Neural progenitor cell (in vitro differentiated cells): Measurements from ENCODE around the gene ARL6IP1. TPM values are rescaled to one million over a fixed set of nuclear protein-coding genes. Genes with fewer than 3 reads are reported as not detected.

ENCODE experiments used
- DNase-seq: peaks from one replicate; pipeline ENCODE4 v3.0.0-alpha.2; 2016; ENCODE audit warnings: low spot score
- H2AFZ ChIP-seq: fragments of 200-600 bp; sonication (generic); replicated peaks from 2 replicates; pipeline ENCODE4 v1.6.1; 2016; ENCODE audit warnings: antibody characterized with exemption
- H3F3A ChIP-seq: fragments of 200-600 bp; sonication (generic); 2 replicates; pipeline ENCODE4 v1.6.1; 2016; ENCODE audit warnings: antibody characterized with exemption, low read depth
- H3K27ac ChIP-seq: fragments of 200-600 bp; sonication (generic); 2 replicates; pipeline ENCODE4 v1.5.1; 2016; ENCODE audit warnings: mild to moderate bottlenecking
- H3K27me3 ChIP-seq: fragments of 200-600 bp; sonication (generic); 2 replicates; pipeline ENCODE4 v1.6.1; 2016; ENCODE audit warnings: mild to moderate bottlenecking, moderate library complexity
- H3K36me3 ChIP-seq: fragments of 200-600 bp; sonication (generic); 2 replicates; pipeline ENCODE4 v1.5.1; 2016
- H3K4me1 ChIP-seq: fragments of 200-600 bp; sonication (generic); 2 replicates; pipeline ENCODE4 v1.6.1; 2016; ENCODE audit warnings: mixed run types
- H3K4me2 ChIP-seq: fragments of 200-600 bp; sonication (generic); 2 replicates; pipeline ENCODE4 v1.6.1; 2016
- H3K4me3 ChIP-seq: fragments of 200-600 bp; sonication (generic); 2 replicates; pipeline ENCODE4 v1.5.1; 2016
- H3K79me2 ChIP-seq: fragments of 200-600 bp; sonication (generic); 2 replicates; pipeline ENCODE4 v1.6.1; 2016; ENCODE audit warnings: low read depth
- H3K9ac ChIP-seq: fragments of 200-600 bp; sonication (generic); 2 replicates; pipeline ENCODE4 v1.6.1; 2016
- H3K9me3 ChIP-seq: fragments of 200-600 bp; sonication (generic); 2 replicates; pipeline ENCODE4 v1.5.1; 2016; ENCODE audit warnings: low read depth
- H4K20me1 ChIP-seq: fragments of 200-600 bp; sonication (generic); 2 replicates; pipeline ENCODE4 v1.6.1; 2016; ENCODE audit warnings: low read depth
- H3K27ac Mint-ChIP-seq: 3 replicates; pipeline ENCODE4 v1.8.0; 2021; ENCODE audit warnings: mixed read lengths
- H3K27me3 Mint-ChIP-seq: 2 replicates; pipeline ENCODE4 v1.8.0; 2022; ENCODE audit warnings: low read depth, mild to moderate bottlenecking, inconsistent platforms, moderate library complexity, mixed read lengths; ENCODE audit not compliant: insufficient read depth
- H3K36me3 Mint-ChIP-seq: 3 replicates; pipeline ENCODE4 v1.8.0; 2021; ENCODE audit warnings: mixed read lengths
- H3K4me1 Mint-ChIP-seq: 3 replicates; pipeline ENCODE4 v1.8.0; 2021; ENCODE audit warnings: mixed read lengths
- H3K4me3 Mint-ChIP-seq: 3 replicates; pipeline ENCODE4 v1.8.0; 2021; ENCODE audit warnings: mild to moderate bottlenecking, moderate library complexity, mixed read lengths
- H3K9me3 Mint-ChIP-seq: 3 replicates; pipeline ENCODE4 v1.8.0; 2020; ENCODE audit warnings: mixed read lengths
- EZH2 ChIP-seq: fragments of 200-600 bp; sonication (generic); IDR thresholded peaks from 2 replicates; pipeline ENCODE4 v1.6.1; 2017; ENCODE audit warnings: antibody characterized with exemption, mild to moderate bottlenecking, moderate library complexity
- EZH2phosphoT487 ChIP-seq: fragments of 200-600 bp; sonication (generic); IDR thresholded peaks from 2 replicates; pipeline ENCODE4 v1.6.1; 2017; ENCODE audit warnings: antibody characterized with exemption
- total RNA-seq: library from RNA; depleted of rRNA; stranded (reverse); fragments of >200 nt; gene quantifications from 2 replicates; pipeline ENCODE4 v1.2.3, GENCODE V29; 2015; ENCODE audit warnings: low replicate concordance
- TF ChIP-seq, protein P1 (sequence below): fragments of 200-600 bp; sonication (generic); IDR thresholded peaks from 2 replicates; pipeline ENCODE4 v1.5.1; 2017; ENCODE audit warnings: antibody characterized with exemption, mild to moderate bottlenecking

ARL6IP1 gene
- total RNA-seq, 1 donor from 2014 or later, result 813 TPM

DNA sequence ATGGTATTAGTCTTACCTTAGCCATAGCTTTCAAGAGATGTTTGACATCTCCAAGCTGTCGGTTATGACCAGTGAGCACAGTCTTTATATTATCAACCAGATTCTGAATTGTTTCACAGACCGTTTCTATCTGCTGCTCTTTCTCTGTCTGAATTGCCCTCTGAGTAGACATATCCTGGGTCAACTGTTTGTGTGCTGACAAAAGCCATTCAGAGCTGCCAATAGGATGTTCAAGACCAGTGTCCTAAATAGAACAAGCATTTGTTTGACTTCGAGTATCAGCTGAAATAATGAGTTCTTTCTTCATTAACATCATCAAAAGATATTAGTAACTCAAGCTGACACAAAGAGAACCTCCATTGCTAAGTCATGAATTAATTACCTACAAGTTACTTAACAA lies 14.9 kb upstream of the ARL6IP1 start:
- H3K36me3 ChIP-seq, result peaks cover 30% of the 10 kb centered on the region
- Mint-ChIP-seq H3K4me3 (no peak overlapping the region), H3K36me3 (peaks cover 22% of the 10 kb centered on the region)

DNA sequence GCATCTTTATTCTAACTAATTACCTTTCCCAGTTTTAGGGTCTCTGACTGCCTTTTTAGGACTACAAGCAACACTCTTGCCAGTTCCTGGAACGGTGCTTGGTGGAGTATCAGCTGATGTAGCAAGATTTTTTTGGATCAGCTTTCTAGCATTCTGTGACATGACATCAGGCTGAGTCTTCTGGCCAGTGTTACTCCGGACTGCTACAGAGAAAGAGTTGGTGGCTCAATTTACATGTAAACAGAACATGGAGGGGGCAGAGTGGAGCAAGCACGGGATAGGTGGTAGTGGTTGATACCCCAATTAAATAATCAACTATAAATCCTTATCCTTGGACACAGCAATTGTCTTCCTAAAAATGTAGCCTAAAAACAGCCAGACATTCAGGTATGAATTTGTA lies 10.6 kb upstream of the ARL6IP1 start:
- Histone ChIP-seq H3K9me3 (no peaks in the 10 kb centered on the region), H3K79me2 (no peaks in the 10 kb centered on the region), H2AFZ (no peak overlapping the region), H3K36me3 (peaks cover 39% of the 10 kb centered on the region), H3K4me3 (no peak overlapping the region), H4K20me1 (no peaks in the 10 kb centered on the region), H3K27me3 (no peaks in the 10 kb centered on the region), H3K4me1 (no peaks in the 10 kb centered on the region), H3F3A (peaks cover 6% of the 10 kb centered on the region), H3K27ac (no peak overlapping the region), H3K4me2 (no peak overlapping the region), H3K9ac (no peak overlapping the region)
- Mint-ChIP-seq H3K4me3 (no peak overlapping the region), H3K4me1 (no peaks in the 10 kb centered on the region), H3K9me3 (no peaks in the 10 kb centered on the region), H3K27me3 (peaks cover 4% of the 10 kb centered on the region), H3K36me3 (peaks cover 41% of the 10 kb centered on the region), H3K27ac (no peak overlapping the region)
- no peak for DNase-seq
- TF ChIP-seq EZH2phosphoT487 (no peak), EZH2 (no peak)
- TF ChIP-seq, protein P1, sequence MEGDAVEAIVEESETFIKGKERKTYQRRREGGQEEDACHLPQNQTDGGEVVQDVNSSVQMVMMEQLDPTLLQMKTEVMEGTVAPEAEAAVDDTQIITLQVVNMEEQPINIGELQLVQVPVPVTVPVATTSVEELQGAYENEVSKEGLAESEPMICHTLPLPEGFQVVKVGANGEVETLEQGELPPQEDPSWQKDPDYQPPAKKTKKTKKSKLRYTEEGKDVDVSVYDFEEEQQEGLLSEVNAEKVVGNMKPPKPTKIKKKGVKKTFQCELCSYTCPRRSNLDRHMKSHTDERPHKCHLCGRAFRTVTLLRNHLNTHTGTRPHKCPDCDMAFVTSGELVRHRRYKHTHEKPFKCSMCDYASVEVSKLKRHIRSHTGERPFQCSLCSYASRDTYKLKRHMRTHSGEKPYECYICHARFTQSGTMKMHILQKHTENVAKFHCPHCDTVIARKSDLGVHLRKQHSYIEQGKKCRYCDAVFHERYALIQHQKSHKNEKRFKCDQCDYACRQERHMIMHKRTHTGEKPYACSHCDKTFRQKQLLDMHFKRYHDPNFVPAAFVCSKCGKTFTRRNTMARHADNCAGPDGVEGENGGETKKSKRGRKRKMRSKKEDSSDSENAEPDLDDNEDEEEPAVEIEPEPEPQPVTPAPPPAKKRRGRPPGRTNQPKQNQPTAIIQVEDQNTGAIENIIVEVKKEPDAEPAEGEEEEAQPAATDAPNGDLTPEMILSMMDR, result no peak

More for the DNA sequence above, 14.9 kb upstream of the ARL6IP1 start:
- no peak overlapping the region for H3K4me2 ChIP-seq
- no peaks in the 10 kb centered on the region for H4K20me1 ChIP-seq
- TF ChIP-seq EZH2phosphoT487 (no peak), EZH2 (no peak)
- TF ChIP-seq, protein P1, result no peak
- H3K27me3 ChIP-seq, result no peaks in the 10 kb centered on the region
- no peaks in the 10 kb centered on the region for H3K9me3 ChIP-seq
- no peaks in the 10 kb centered on the region for H3K79me2 ChIP-seq
- Mint-ChIP-seq H3K4me1 (no peaks in the 10 kb centered on the region), H3K27ac (no peak overlapping the region), H3K9me3 (no peaks in the 10 kb centered on the region), H3K27me3 (no peaks in the 10 kb centered on the region)
- no peak overlapping the region for H3K4me3 ChIP-seq
- H3K4me1 ChIP-seq, result no peaks in the 10 kb centered on the region
- no peak overlapping the region for H3K9ac ChIP-seq
- no peak overlapping the region for H2AFZ ChIP-seq
- DNase-seq, result no peak
- H3K27ac ChIP-seq, result no peak overlapping the region
- no peaks in the 10 kb centered on the region for H3F3A ChIP-seq

DNA sequence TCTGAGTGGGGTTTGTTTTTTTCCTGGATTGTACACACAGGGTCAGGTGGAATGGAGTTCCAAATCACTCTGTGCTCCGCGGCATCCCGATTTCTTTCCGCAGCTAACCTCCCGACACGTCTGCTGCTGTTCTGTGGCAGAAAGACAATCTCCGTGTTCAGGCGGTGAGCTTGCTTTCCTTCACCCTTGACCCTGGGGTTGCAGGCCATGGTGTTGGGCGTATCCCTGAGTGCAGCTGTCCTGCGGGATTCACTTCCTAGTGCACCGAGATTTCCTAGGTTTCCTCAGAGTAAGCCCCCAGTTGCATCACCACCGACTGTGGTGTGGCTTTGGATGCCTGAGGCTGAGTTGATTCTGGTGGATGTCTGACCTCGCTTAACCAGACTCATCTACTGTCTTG lies 7.8 kb upstream of the ARL6IP1 start:
- Histone ChIP-seq H3K9ac (no peak overlapping the region), H3F3A (peaks cover 16% of the 10 kb centered on the region), H3K4me3 (no peak overlapping the region), H3K9me3 (no peaks in the 10 kb centered on the region), H3K79me2 (peaks cover 9% of the 10 kb centered on the region), H3K4me1 (peaks cover 15% of the 10 kb centered on the region), H3K36me3 (peaks cover 23% of the 10 kb centered on the region), H3K27me3 (no peaks in the 10 kb centered on the region), H2AFZ (no peak overlapping the region), H3K27ac (no peak overlapping the region), H3K4me2 (no peak overlapping the region), H4K20me1 (no peaks in the 10 kb centered on the region)
- TF ChIP-seq EZH2phosphoT487, result no peak
- TF ChIP-seq, protein P1, result no peak
- no peak for TF ChIP-seq EZH2
- DNase-seq, result no peak
- Mint-ChIP-seq H3K4me3 (no peak overlapping the region), H3K4me1 (peaks cover 22% of the 10 kb centered on the region), H3K36me3 (peaks cover 37% of the 10 kb centered on the region), H3K27ac (no peak overlapping the region), H3K9me3 (no peaks in the 10 kb centered on the region), H3K27me3 (peaks cover 4% of the 10 kb centered on the region)
